Left lung (tissue), 10 donors: ENCODE measurements around the gene PPP1R12B. TPM values are rescaled to one million over a fixed set of nuclear protein-coding genes. Genes with fewer than 3 reads are reported as not detected.

Source experiments
- ATAC-seq: fragments of 200-7000 bp; cut with Tn5 transposase; one replicate; pipeline ENCODE4 v1.9.1; 2020; ENCODE audit warnings: moderate library complexity
- DNase-seq, 4 donors: peaks; one replicate each; pipeline ENCODE4 v3.0.0-alpha.2; 2013 to 2020
- H3K27ac ChIP-seq, 2 donors: fragments of 200-600 bp; sonication (generic) in 1 of 2; one replicate each; pipeline versions ENCODE4 v1.5.0 to v1.8.0; 2020 to 2021
- H3K27me3 ChIP-seq, 2 donors: fragments of 200-600 bp; sonication (generic) in 1 of 2; one replicate each; pipeline versions ENCODE4 v1.5.0 to v1.8.0; 2020 to 2021
- H3K36me3 ChIP-seq, 2 donors: fragments of 200-600 bp; sonication (generic) in 1 of 2; one replicate each; pipeline versions ENCODE4 v1.5.0 to v1.8.0; 2020 to 2021
- H3K4me1 ChIP-seq, 2 donors: fragments of 200-600 bp; one replicate each; pipeline ENCODE4 v1.8.0; 2021
- H3K4me3 ChIP-seq, 2 donors: fragments of 200-600 bp; sonication (generic) in 1 of 2; one replicate each; pipeline versions ENCODE4 v1.5.0 to v1.8.0; 2020 to 2021; ENCODE audit warnings: mild to moderate bottlenecking in 1 of 2
- H3K9me3 ChIP-seq, 2 donors: fragments of 200-600 bp; sonication (generic) in 1 of 2; one replicate each; pipeline versions ENCODE4 v1.5.0 to v1.8.0; 2020 to 2021
- CTCF ChIP-seq, 2 donors: fragments of 200-600 bp; sonication (generic) in 1 of 2; IDR thresholded peaks; one replicate each; pipeline versions ENCODE4 v1.5.0 to v1.8.0; 2021; ENCODE audit warnings: antibody characterized with exemption in 2 of 2
- intact Hi-C, 2 donors: fragments of 100-400 bp; cut with DNase I; formaldehyde crosslinking; loops; one replicate each; pipeline versions ENCODE4 v1.11.2 to v1.14.2; 2022
- polyA plus RNA-seq, 6 donors: library from polyadenylated mRNA; unstranded; fragments of 120-200 nt; gene quantifications; one replicate each; pipeline ENCODE4 v1.2.1, GENCODE V29; 2013; ENCODE audit not compliant: insufficient read length in 6 of 6
- total RNA-seq, 2 donors: library from RNA; stranded (reverse); fragmentation: NEBNext Ultra II Directional; extraction: Animal tissue kit (Norgen Biotek cat#: 25700); gene quantifications; one replicate each; pipeline ENCODE4 v1.2.1, GENCODE V29; 2021
- donor health status: DM: no; HTN: yes; CAD: no.
- donor health status: DM: no; HTN: no; CAD: no.

The PPP1R12B gene
- total and polyA plus RNA-seq, 8 donors, result 25.8 to 45.9 (median 30.8) TPM

GRCh38 chr1:202597090-202597761 lies 248.7 kb downstream of the PPP1R12B start:
- peaks cover 0 to 9% of the 10 kb centered on the region in 2 donors for H3K36me3 ChIP-seq
- DNase-seq, result no peak
- no peak overlapping the region for H3K27ac ChIP-seq
- no peaks in the 10 kb centered on the region for H3K9me3 ChIP-seq
- no peak for ATAC-seq
- no peaks in the 10 kb centered on the region for H3K4me1 ChIP-seq
- no peak overlapping the region for H3K4me3 ChIP-seq
- intact Hi-C loops, result no loop called here
- no peak for TF ChIP-seq CTCF (IDR thresholded peaks at IDR 0.05)
- peaks cover 0 to 65% of the 10 kb centered on the region in 2 donors for H3K27me3 ChIP-seq

GRCh38 chr1:202599669-202600431 lies 251.4 kb downstream of the PPP1R12B start:
- TF ChIP-seq CTCF (IDR thresholded peaks at IDR 0.05), result peak; percentile 48 to 67
- peak in 3 of 4 donors; percentile 56 to 81 (median 75) for DNase-seq

GRCh38 chr1:202600432-202601041 lies 252.0 kb downstream of the PPP1R12B start:
- TF ChIP-seq CTCF (IDR thresholded peaks at IDR 0.05), result peak in 1 of 2 donors; percentile 10
- DNase-seq (no peak), ATAC-seq (no peak)
- H3K4me1 ChIP-seq, result no peaks in the 10 kb centered on the region
- intact Hi-C loops, result loop anchor here in 1 of 2 donors (10.0 kb wide), 1 partner anchor 136 kb away; no protein-coding TSS in a partner anchor
- no peaks in the 10 kb centered on the region for H3K9me3 ChIP-seq
- H3K27ac ChIP-seq, result no peak overlapping the region
- H3K4me3 ChIP-seq, result no peak overlapping the region
- no peaks in the 10 kb centered on the region for H3K36me3 ChIP-seq
- peaks cover 0 to 85% of the 10 kb centered on the region in 2 donors for H3K27me3 ChIP-seq

More at GRCh38 chr1:202599669-202600431, 251.4 kb downstream of the PPP1R12B start:
- ATAC-seq, result peak; percentile 96
- Histone ChIP-seq H3K4me1 (no peaks in the 10 kb centered on the region), H3K9me3 (no peaks in the 10 kb centered on the region), H3K4me3 (no peak overlapping the region), H3K27me3 (peaks cover 0 to 86% of the 10 kb centered on the region in 2 donors), H3K36me3 (no peaks in the 10 kb centered on the region), H3K27ac (no peak overlapping the region)
- intact Hi-C loops, result loop anchor here in 1 of 2 donors (10.0 kb wide), 1 partner anchor 135 kb away; no protein-coding TSS in a partner anchor

- Histone ChIP-seq H3K27me3 (peaks cover 0 to 82% of the 10 kb centered on the region in 2 donors), H3K36me3 (no peaks in the 10 kb centered on the region), H3K4me3 (no peak overlapping the region), H3K9me3 (no peaks in the 10 kb centered on the region), H3K4me1 (no peaks in the 10 kb centered on the region), H3K27ac (no peak overlapping the region)
- no peak for TF ChIP-seq CTCF (IDR thresholded peaks at IDR 0.05)
- ATAC-seq (no peak), DNase-seq (no peak)
- intact Hi-C loops, result loop anchor here in 1 of 2 donors (10.0 kb wide), 1 partner anchor 139 kb away; no protein-coding TSS in a partner anchor
Observed at GRCh38 chr1:202603435-202603834, 254.9 kb downstream of the PPP1R12B start.
